Gastrocnemius medialis (tissue), 4 donors: ENCODE data around the gene ARHGAP22. TPM values are rescaled to one million over a fixed set of nuclear protein-coding genes. Genes with fewer than 3 reads are reported as not detected.
"Not testable (repeated sequence)": the region's sequence is repeated elsewhere in the genome, so short reads cannot be mapped to it uniquely, and the experiment has no call there.

ENCODE experiments used
- ATAC-seq, 2 donors: fragments of 150-250 bp; one replicate each; pipeline ENCODE4 v1.9.1; 2016
- DNase-seq, 2 donors: peaks; one replicate each; pipeline ENCODE4 v3.0.0-alpha.2; 2019
- H3K27ac ChIP-seq, 4 donors: fragments of 200-600 bp; sonication (generic); 1 replicate in 1 of 4; 2 replicates in 3 of 4; pipeline ENCODE4 v1.5.1; 2016 to 2018; ENCODE audit warnings: mild to moderate bottlenecking in 2 of 4, moderate library complexity in 1 of 4
- H3K27me3 ChIP-seq, 3 donors: fragments of 200-600 bp; sonication (generic) in 2 of 3; 1 replicate in 1 of 3; 2 replicates in 2 of 3; pipeline versions ENCODE4 v1.5.1 to v1.6.0; 2016 to 2019; ENCODE audit warnings: mild to moderate bottlenecking in 1 of 3, moderate library complexity in 1 of 3
- H3K36me3 ChIP-seq, 2 donors: fragments of 200-600 bp; sonication (generic) in 1 of 2; one replicate each; pipeline ENCODE4 v1.5.1; 2017 to 2018
- H3K4me1 ChIP-seq, 2 donors: fragments of 200-600 bp; sonication (generic) in 1 of 2; one replicate each; pipeline ENCODE4 v1.5.1; 2016 to 2017; ENCODE audit warnings: mild to moderate bottlenecking in 2 of 2
- H3K4me3 ChIP-seq, 4 donors: fragments of 200-600 bp; sonication (generic) in 3 of 4; 1 replicate in 1 of 4; 2 replicates in 3 of 4; pipeline ENCODE4 v1.5.1; 2016 to 2019; ENCODE audit warnings: mild to moderate bottlenecking in 2 of 4
- H3K9me3 ChIP-seq, 3 donors: fragments of 200-600 bp; sonication (generic) in 2 of 3; 1 replicate in 1 of 3; 2 replicates in 2 of 3; pipeline ENCODE4 v1.5.1; 2016 to 2019
- CTCF ChIP-seq, 5 experiments: fragments of 450-650 bp in 3 of 5; fragments of 200-600 bp in 2 of 5; sonication (generic) in 2 of 5; IDR thresholded peaks in 4 of 5; conservative IDR thresholded peaks in 1 of 5; 1 replicate in 4 of 5; 2 replicates in 1 of 5; pipeline ENCODE4 v1.5.1; 2016 to 2019; ENCODE audit warnings: antibody characterized with exemption in 5 of 5, mild to moderate bottlenecking in 3 of 5, moderate library complexity in 3 of 5
- POLR2A ChIP-seq, 2 donors: fragments of 450-650 bp; IDR thresholded peaks; one replicate each; pipeline ENCODE4 v1.6.1; 2017; ENCODE audit warnings: antibody characterized with exemption in 2 of 2, mild to moderate bottlenecking in 2 of 2, moderate library complexity in 2 of 2
- in situ Hi-C, 4 donors: fragments of 200-750 bp; cut with MboI; loops; one replicate each; pipeline versions ENCODE4 v1.15.0 to v1.8.0; 2017; ENCODE audit warnings: low sequenced_read_pairs in 4 of 4
- intact Hi-C: fragments of 100-400 bp; cut with DNase I; formaldehyde crosslinking; loops from one replicate; pipeline ENCODE4 v1.15.1; 2023; ENCODE audit warnings: low total_unique reads
- total RNA-seq, 4 donors: library from RNA; depleted of rRNA; stranded (reverse); fragments of >200 nt; gene quantifications; one replicate each; pipeline versions ENCODE4 v1.1.0 to v1.2.3, GENCODE V29; 2016

ARHGAP22 gene
- total RNA-seq, 4 donors from 2014 or later = 0.69 to 0.92 (median 0.72) TPM; not detected in 1

GRCh38 chr10:48651839-48652238 is 47.0 kb upstream of the ARHGAP22 start:
- intact Hi-C loops (no loop called here), in situ Hi-C loops (loop anchor here (10.0 to 25.0 kb wide), 4 partner anchors 97 to 860 kb away; no protein-coding TSS in a partner anchor)
- Histone ChIP-seq H3K36me3 (no peaks in the 10 kb centered on the region), H3K27ac (no peak overlapping the region), H3K4me1 (peaks cover 3 to 14% of the 10 kb centered on the region in 2 donors), H3K4me3 (no peak overlapping the region), H3K27me3 (no peaks in the 10 kb centered on the region), H3K9me3 (no peaks in the 10 kb centered on the region)
- no peak for ATAC-seq
- DNase-seq = no peak
- no peak for TF ChIP-seq CTCF (IDR thresholded peaks at IDR 0.05 in 4 of 5, conservative IDR thresholded peaks at IDR 0.05 in 1 of 5)
- no peak for TF ChIP-seq POLR2A (IDR thresholded peaks at IDR 0.05)

- Histone ChIP-seq H3K27ac (no peak overlapping the region), H3K36me3 (no peaks in the 10 kb centered on the region), H3K27me3 (no peaks in the 10 kb centered on the region), H3K9me3 (no peaks in the 10 kb centered on the region), H3K4me3 (no peak overlapping the region), H3K4me1 (peaks cover 0 to 8% of the 10 kb centered on the region in 2 donors)
- intact Hi-C loops = no loop called here
- in situ Hi-C loops = loop anchor here (10.0 to 25.0 kb wide), 4 partner anchors 96 to 861 kb away; no protein-coding TSS in a partner anchor
- TF ChIP-seq POLR2A (IDR thresholded peaks at IDR 0.05) (no peak), CTCF (IDR thresholded peaks at IDR 0.05 in 4 of 5, conservative IDR thresholded peaks at IDR 0.05 in 1 of 5) (no peak)
- ATAC-seq (no peak), DNase-seq (no peak)
These were observed 46.4 kb upstream of the ARHGAP22 start for GRCh38 chr10:48651293-48651692.

GRCh38 chr10:48649349-48649944 is 44.6 kb upstream of the ARHGAP22 start:
- H3K36me3 ChIP-seq = no peaks in the 10 kb centered on the region
- no peaks in the 10 kb centered on the region for H3K27me3 ChIP-seq
- intact Hi-C loops (no loop called here), in situ Hi-C loops (no loop called here)
- H3K9me3 ChIP-seq = no peaks in the 10 kb centered on the region
- no peak overlapping the region for H3K27ac ChIP-seq
- DNase-seq (no peak), ATAC-seq (no peak)
- H3K4me3 ChIP-seq = no peak overlapping the region
- TF ChIP-seq POLR2A (IDR thresholded peaks at IDR 0.05) = no peak
- TF ChIP-seq CTCF (IDR thresholded peaks at IDR 0.05 in 4 of 5, conservative IDR thresholded peaks at IDR 0.05 in 1 of 5) = no peak
- no peaks in the 10 kb centered on the region for H3K4me1 ChIP-seq

GRCh38 chr10:48648172-48648942 is 43.5 kb upstream of the ARHGAP22 start:
- Histone ChIP-seq H3K36me3 (no peaks in the 10 kb centered on the region), H3K27ac (no peak overlapping the region), H3K9me3 (no peaks in the 10 kb centered on the region), H3K27me3 (no peaks in the 10 kb centered on the region), H3K4me3 (no peak overlapping the region), H3K4me1 (no peaks in the 10 kb centered on the region)
- TF ChIP-seq CTCF (IDR thresholded peaks at IDR 0.05 in 4 of 5, conservative IDR thresholded peaks at IDR 0.05 in 1 of 5) = no peak
- TF ChIP-seq POLR2A (IDR thresholded peaks at IDR 0.05) = no peak
- no peak for DNase-seq
- intact Hi-C loops (no loop called here), in situ Hi-C loops (no loop called here)
- no peak for ATAC-seq

- ATAC-seq, H3K27ac ChIP-seq, H3K4me3 ChIP-seq, intact Hi-C loops, H3K4me1 ChIP-seq, H3K36me3 ChIP-seq, DNase-seq, in situ Hi-C loops, H3K9me3 ChIP-seq, H3K27me3 ChIP-seq: not testable (repeated sequence)
These were observed 42.2 kb upstream of the ARHGAP22 start for GRCh38 chr10:48647073-48647472.
